ENCODE results near the gene ARHGAP36.

DNA sequence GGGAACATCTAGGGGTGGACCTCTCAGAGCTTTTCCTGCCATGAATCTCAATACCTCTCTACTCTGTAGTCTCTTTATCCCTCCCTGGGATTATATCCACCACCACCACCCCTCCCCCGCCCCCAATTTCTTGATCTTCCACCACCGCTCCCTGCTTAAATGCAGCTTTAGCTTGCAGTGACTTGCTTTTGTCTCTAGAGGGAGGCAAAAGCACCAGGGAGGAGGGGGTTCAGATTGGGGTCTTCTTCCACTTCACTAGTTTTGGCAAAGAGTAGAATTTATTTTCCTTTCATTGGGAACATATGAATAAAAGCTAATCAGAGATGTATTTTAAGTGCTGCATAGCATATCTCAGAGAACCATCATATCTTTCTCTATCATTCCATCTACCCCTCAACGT, 5.5 kb downstream of the ARHGAP36 start:
- TF ChIP-seq, protein P1, sequence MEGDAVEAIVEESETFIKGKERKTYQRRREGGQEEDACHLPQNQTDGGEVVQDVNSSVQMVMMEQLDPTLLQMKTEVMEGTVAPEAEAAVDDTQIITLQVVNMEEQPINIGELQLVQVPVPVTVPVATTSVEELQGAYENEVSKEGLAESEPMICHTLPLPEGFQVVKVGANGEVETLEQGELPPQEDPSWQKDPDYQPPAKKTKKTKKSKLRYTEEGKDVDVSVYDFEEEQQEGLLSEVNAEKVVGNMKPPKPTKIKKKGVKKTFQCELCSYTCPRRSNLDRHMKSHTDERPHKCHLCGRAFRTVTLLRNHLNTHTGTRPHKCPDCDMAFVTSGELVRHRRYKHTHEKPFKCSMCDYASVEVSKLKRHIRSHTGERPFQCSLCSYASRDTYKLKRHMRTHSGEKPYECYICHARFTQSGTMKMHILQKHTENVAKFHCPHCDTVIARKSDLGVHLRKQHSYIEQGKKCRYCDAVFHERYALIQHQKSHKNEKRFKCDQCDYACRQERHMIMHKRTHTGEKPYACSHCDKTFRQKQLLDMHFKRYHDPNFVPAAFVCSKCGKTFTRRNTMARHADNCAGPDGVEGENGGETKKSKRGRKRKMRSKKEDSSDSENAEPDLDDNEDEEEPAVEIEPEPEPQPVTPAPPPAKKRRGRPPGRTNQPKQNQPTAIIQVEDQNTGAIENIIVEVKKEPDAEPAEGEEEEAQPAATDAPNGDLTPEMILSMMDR (IDR thresholded peaks at IDR 0.05): no peak
- no peak for TF ChIP-seq POLR2AphosphoS5 (IDR thresholded peaks at IDR 0.05)
- no peak for TF ChIP-seq POLR2A (IDR thresholded peaks at IDR 0.05)
- no peak for TF ChIP-seq EP300 (IDR thresholded peaks at IDR 0.05)

Data from stomach (tissue), 4 donors.